GM23248 (cell line): ENCODE measurements around the gene MIA2.

Source experiments
- EZH2 ChIP-seq: fragments of 200-600 bp; sonication (generic); IDR thresholded peaks from 2 replicates; pipeline ENCODE4 v1.6.1; 2018; ENCODE audit warnings: antibody characterized with exemption, mild to moderate bottlenecking; ENCODE audit not compliant: insufficient read depth, poor library complexity, severe bottlenecking
- EZH2phosphoT487 ChIP-seq: fragments of 200-600 bp; sonication (generic); IDR thresholded peaks from 2 replicates; pipeline ENCODE4 v1.6.1; 2018; ENCODE audit warnings: antibody characterized with exemption, moderate library complexity, mild to moderate bottlenecking, low read depth; ENCODE audit not compliant: insufficient read depth

DNA sequence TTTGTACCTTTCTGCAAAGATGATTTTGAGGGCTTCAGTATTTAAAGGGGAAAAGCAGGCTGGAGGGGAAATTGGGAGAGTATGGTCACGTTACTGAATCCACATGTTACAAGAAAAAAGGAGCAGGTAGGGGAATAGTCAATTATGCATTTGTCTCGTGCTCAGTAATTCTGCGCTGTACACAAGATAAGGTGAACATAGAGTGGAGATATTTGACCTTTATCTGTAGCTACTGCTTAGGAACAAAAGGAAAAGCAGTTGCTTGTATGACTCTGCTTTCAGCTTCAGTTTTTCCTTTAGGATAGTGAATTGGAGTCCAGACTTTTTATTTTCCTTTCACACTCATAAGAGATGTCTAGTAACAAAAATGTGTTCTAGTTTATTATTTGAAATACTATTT, 148.7 kb downstream of the MIA2 start:
- no peak for TF ChIP-seq EZH2phosphoT487
- no peak for TF ChIP-seq EZH2
